Measurements from ENCODE around the gene ELAPOR1. TPM values are rescaled to one million over a fixed set of nuclear protein-coding genes. Genes with fewer than 3 reads are reported as not detected.
A peak's percentile ranks its signal among the peaks of the same experiment; 100 is the strongest.
"Not testable (repeated sequence)": the region's sequence is repeated elsewhere in the genome, so short reads cannot be mapped to it uniquely, and the experiment has no call there.

Gene ELAPOR1
- total RNA-seq, 1 experiment from 2014 or later: 1.2 TPM

DNA sequence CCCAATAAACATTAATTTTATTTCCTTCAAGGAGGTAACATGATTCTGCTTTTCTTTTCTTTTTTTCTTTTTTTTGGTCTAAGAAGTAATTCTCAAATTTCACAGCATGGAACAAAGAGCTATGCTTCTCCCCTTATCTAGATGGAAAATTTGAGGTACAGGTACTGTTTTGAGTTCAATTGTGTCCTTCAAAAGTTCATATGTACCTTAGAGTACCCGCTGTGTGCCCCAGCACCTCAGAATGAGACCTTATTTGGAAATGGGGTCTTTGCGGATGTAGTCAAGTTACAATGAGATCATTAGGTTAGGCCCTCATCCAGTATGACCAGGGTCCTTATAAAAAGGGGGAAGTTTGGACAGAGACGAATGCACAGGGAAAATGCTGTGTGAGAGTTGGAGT, 22.0 kb downstream of the ELAPOR1 start:
- no peaks in the 10 kb centered on the region for H3K4me1 ChIP-seq (replicated peaks)
- DNase-seq (ENCODE audit: low read depth in 1 of 2, low spot score in 2 of 2): no peak
- no peaks in the 10 kb centered on the region for H3K9me3 ChIP-seq (replicated peaks)
- no peak overlapping the region for H3K27ac ChIP-seq
- H3K27me3 ChIP-seq (replicated peaks): no peaks in the 10 kb centered on the region
- no peaks in the 10 kb centered on the region for H3K36me3 ChIP-seq
- H3K4me3 ChIP-seq: no peak overlapping the region

DNA sequence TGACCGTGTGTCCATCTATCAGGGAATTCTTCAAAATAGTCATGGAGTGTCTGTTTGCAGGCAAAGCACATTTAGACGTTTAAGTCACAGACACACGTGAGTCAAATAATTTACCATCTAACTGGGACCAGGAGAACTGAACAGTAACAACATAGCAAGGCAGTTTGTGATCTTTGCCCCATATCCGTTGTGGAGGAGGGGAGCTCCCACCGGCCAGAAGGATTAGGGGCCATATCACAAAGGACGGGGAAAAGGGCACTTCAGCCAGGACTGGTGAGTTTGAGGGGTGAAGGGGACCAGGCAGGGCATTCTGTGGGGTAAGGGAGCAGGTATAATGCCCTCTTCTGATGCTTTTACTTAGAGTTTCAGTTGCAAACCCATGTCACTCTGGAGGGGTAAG, 22.9 kb downstream of the ELAPOR1 start:
- Histone ChIP-seq H3K27me3 (replicated peaks) (no peaks in the 10 kb centered on the region), H3K4me1 (replicated peaks) (no peaks in the 10 kb centered on the region), H3K9me3 (replicated peaks) (no peaks in the 10 kb centered on the region), H3K27ac (no peak overlapping the region), H3K36me3 (no peaks in the 10 kb centered on the region), H3K4me3 (no peak overlapping the region)
- no peak for DNase-seq (ENCODE audit: low read depth in 1 of 2, low spot score in 2 of 2)

- Histone ChIP-seq H3K36me3 (no peaks in the 10 kb centered on the region), H3K9me3 (replicated peaks) (no peaks in the 10 kb centered on the region), H3K27me3 (replicated peaks) (no peaks in the 10 kb centered on the region), H3K27ac (no peak overlapping the region), H3K4me1 (replicated peaks) (no peaks in the 10 kb centered on the region), H3K4me3 (no peak overlapping the region)
- no peak for DNase-seq (ENCODE audit: low read depth in 1 of 2, low spot score in 2 of 2)
Observed at GRCh38 chr1:109137958-109138357, 24.0 kb downstream of the ELAPOR1 start.

DNA sequence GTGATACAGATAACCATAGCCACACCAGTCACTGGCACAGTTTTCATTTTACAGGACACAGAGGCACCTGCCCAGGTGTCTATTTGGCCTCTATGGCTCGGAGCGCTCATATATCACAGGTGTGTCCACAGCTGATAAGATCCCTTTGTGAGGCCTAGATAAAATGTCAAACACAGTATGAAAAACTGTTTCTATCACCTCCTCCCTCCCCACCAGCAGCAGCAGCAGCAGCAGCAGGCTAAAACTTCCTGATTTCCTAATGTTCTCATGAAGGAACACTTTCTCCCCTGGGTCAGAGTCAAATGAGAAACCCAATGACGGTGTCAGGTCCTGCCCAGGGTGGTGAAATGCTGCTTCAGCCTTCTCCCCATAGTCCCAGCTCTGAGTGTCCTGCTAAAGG, 24.4 kb downstream of the ELAPOR1 start:
- H3K9me3 ChIP-seq (replicated peaks): no peaks in the 10 kb centered on the region
- 0 out of 2 replicates have a peak, but pooled peaks cover 3% of the 10 kb centered on the region for H3K27me3 ChIP-seq (replicated peaks)
- H3K4me1 ChIP-seq (replicated peaks): no peaks in the 10 kb centered on the region
- H3K4me3 ChIP-seq: no peak overlapping the region
- no peak for DNase-seq (ENCODE audit: low read depth in 1 of 2, low spot score in 2 of 2)
- H3K36me3 ChIP-seq: no peaks in the 10 kb centered on the region
- H3K27ac ChIP-seq: no peak overlapping the region

DNA sequence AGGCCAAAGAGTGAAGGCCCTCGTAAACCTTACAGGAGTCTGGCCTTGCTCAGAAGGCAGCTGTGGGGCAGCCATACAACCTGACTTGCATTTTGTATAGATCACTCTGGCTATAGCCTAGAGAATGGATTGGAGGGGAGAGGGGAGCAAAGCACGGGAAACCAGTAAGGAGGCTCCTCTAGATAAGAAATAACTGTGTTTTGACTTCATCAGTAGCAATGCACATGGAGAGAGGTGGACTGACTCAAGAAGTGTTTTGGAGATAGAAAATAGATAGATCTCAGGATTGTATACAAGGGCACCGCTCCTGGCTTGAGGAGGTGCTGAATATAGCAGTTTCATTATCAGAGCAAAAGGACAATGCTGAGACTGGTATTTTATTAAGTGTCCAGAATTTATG, 26.5 kb downstream of the ELAPOR1 start:
- Histone ChIP-seq H3K27ac (no peak overlapping the region), H3K4me1 (replicated peaks) (no peaks in the 10 kb centered on the region), H3K9me3 (replicated peaks) (no peaks in the 10 kb centered on the region), H3K27me3 (replicated peaks) (0 out of 2 replicates have a peak, but pooled peaks cover 3% of the 10 kb centered on the region), H3K4me3 (no peak overlapping the region), H3K36me3 (no peaks in the 10 kb centered on the region)
- no peak for DNase-seq (ENCODE audit: low read depth in 1 of 2, low spot score in 2 of 2)

DNA sequence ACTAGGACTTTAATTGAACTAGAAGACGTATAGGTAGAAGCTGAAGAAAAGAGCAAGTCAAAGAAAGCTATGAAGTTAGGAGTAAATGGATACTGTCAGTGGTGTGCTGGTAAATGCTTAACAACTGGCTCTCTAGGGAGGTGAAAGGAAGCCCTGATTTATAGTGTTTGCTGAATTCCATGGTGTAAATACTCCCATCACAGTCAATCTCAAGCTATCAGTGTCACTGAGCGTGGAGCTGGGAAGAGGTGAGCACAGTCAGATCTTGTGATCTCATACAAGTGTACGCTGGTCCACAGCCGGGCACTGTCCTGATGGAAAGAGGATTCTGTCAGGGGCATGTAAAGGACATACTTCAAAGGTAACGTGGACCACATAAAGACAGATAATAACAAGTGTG, 28.3 kb downstream of the ELAPOR1 start:
- DNase-seq (ENCODE audit: low read depth in 1 of 2, low spot score in 2 of 2): no peak
- H3K4me1 ChIP-seq (replicated peaks): no peaks in the 10 kb centered on the region
- H3K27ac ChIP-seq: no peak overlapping the region
- no peaks in the 10 kb centered on the region for H3K9me3 ChIP-seq (replicated peaks)
- H3K36me3 ChIP-seq: no peaks in the 10 kb centered on the region
- 0 out of 2 replicates have a peak, but pooled peaks cover 3% of the 10 kb centered on the region for H3K27me3 ChIP-seq (replicated peaks)
- no peak overlapping the region for H3K4me3 ChIP-seq

DNA sequence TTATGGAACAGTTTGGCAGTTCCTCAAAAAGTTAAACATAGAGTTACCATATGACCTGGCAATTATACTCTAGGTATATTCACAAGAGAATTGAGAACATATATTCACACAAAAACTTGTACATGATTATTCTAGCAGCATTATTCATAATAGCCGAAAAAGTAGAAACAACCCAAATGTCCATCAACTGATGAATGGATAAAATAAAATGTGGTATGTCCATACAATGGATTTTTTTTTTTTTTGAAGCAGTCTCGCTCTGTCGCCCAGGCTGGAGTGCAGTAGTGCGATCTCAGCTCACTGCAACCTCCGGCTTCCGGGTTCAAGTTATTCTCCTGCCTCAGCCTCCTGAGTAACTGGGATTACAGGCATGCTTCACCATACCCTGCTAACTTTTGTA, 28.8 kb downstream of the ELAPOR1 start:
- H3K9me3 ChIP-seq (replicated peaks); DNase-seq (ENCODE audit: low read depth in 1 of 2, low spot score in 2 of 2): not testable (repeated sequence)

GRCh38 chr1:109148987-109149561, 35.2 kb downstream of the ELAPOR1 start:
- Histone ChIP-seq H3K9me3 (replicated peaks) (no peaks in the 10 kb centered on the region), H3K36me3 (no peaks in the 10 kb centered on the region), H3K4me1 (replicated peaks) (peaks cover 5% of the 10 kb centered on the region), H3K27me3 (replicated peaks) (no peaks in the 10 kb centered on the region), H3K4me3 (no peak overlapping the region), H3K27ac (no peak overlapping the region)
- DNase-seq (ENCODE audit: low read depth in 1 of 2, low spot score in 2 of 2): no peak

More for the DNA sequence above, 28.8 kb downstream of the ELAPOR1 start:
- not testable (repeated sequence) for H3K4me3 ChIP-seq; H3K4me1 ChIP-seq (replicated peaks); H3K27ac ChIP-seq; H3K27me3 ChIP-seq (replicated peaks); H3K36me3 ChIP-seq

DNA sequence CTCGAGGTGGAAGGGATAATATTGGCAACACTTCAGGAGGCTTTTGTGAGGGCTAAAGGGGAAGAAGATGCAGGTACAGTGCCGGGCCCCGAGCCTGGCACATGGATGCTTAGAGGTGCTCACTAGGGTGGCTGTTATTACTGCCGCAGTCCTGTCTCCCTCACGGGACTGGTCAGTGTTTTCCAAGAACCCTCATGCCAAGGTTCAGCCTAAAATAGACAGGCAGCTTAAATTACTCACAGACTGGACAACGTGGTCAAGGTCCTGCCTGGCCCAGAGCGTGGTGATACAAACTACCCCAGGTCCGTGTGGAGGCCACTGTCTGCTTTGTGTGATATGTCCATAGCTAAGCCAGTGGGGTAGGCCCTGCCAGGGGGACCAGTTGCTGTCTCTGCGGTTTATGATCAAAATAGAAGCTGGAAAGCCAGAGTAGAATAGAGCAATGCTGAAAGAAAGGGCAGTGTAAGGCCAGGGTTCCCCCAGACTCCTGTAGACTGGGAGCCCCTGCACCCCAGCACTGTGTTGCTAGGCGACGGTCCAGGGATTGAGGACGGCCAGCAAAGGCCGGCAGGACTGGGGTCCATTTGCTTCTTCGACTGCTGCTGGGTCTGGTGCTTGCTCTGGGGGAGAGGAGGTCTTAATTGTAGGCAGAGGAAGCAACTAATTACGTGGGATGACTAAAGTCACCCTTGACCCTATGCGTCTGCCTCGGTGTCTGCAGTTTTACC, 36.1 kb downstream of the ELAPOR1 start:
- no peak overlapping the region for H3K27ac ChIP-seq
- no peak for DNase-seq (ENCODE audit: low read depth in 1 of 2, low spot score in 2 of 2)
- no peaks in the 10 kb centered on the region for H3K36me3 ChIP-seq
- H3K4me1 ChIP-seq (replicated peaks): peaks cover 5% of the 10 kb centered on the region
- no peaks in the 10 kb centered on the region for H3K27me3 ChIP-seq (replicated peaks)
- no peak overlapping the region for H3K4me3 ChIP-seq
- no peaks in the 10 kb centered on the region for H3K9me3 ChIP-seq (replicated peaks)

- peak; percentile 44 to 55 for DNase-seq (ENCODE audit: low read depth in 1 of 2, low spot score in 2 of 2)
- Histone ChIP-seq H3K9me3 (replicated peaks) (no peaks in the 10 kb centered on the region), H3K27me3 (replicated peaks) (no peaks in the 10 kb centered on the region), H3K36me3 (no peaks in the 10 kb centered on the region), H3K27ac (no peak overlapping the region), H3K4me1 (replicated peaks) (peaks cover 5% of the 10 kb centered on the region), H3K4me3 (no peak overlapping the region)
Observed at GRCh38 chr1:109151146-109151990, 37.5 kb downstream of the ELAPOR1 start.

DNA sequence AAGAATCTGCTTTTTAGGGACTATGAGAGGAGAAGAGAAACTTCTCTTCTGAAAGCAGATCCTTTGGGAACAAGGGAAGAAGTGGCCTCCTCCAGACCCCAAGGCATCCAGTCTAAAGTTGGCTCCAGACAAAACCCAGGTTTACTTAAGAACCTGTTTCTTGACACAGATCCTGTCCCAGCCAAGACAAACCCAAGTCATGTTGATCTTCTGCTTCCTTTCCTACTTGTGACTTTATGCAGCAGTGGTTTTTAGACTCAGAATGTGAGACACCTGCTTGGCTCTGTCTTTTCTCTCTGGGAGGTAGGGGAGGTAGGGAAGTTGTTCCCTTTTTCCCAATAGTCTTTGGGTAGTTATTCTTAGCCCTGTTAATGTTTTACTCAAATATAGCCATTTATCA, 38.3 kb downstream of the ELAPOR1 start:
- no peak overlapping the region for H3K27ac ChIP-seq
- no peak overlapping the region for H3K4me3 ChIP-seq
- H3K36me3 ChIP-seq: no peaks in the 10 kb centered on the region
- H3K9me3 ChIP-seq (replicated peaks): no peaks in the 10 kb centered on the region
- no peaks in the 10 kb centered on the region for H3K27me3 ChIP-seq (replicated peaks)
- peaks cover 5% of the 10 kb centered on the region for H3K4me1 ChIP-seq (replicated peaks)
- DNase-seq (ENCODE audit: low read depth in 1 of 2, low spot score in 2 of 2): no peak

DNA sequence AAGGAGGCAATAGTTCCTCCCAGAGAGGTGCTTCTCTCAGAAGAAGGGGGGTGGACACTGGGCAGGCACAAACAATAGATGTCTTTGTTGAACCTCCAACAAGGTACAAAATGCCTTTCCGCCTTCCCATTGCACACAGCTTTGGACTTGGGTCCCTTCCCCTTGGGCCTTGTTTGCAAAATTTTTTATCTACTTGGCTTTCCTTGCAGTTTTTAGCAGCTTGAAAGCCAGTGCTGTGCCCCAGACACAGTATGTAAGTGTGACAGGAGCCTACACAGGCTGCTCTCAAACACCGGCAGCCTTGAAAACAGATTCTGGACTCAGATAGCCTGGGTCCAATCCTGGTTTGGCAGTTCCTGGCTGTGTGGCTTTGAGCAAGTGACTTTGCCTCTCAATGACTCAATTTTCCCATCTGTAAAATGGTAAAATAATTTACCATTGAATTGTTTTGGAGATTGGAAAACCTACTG, 43.0 kb downstream of the ELAPOR1 start:
- no peaks in the 10 kb centered on the region for H3K9me3 ChIP-seq (replicated peaks)
- H3K4me1 ChIP-seq (replicated peaks): peaks cover 3% of the 10 kb centered on the region; the same call in 1 of the 2 replicates
- H3K27ac ChIP-seq: no peak overlapping the region
- H3K27me3 ChIP-seq (replicated peaks): no peaks in the 10 kb centered on the region
- H3K36me3 ChIP-seq: no peaks in the 10 kb centered on the region
- H3K4me3 ChIP-seq: no peak overlapping the region
- no peak for DNase-seq (ENCODE audit: low read depth in 1 of 2, low spot score in 2 of 2)

DNA sequence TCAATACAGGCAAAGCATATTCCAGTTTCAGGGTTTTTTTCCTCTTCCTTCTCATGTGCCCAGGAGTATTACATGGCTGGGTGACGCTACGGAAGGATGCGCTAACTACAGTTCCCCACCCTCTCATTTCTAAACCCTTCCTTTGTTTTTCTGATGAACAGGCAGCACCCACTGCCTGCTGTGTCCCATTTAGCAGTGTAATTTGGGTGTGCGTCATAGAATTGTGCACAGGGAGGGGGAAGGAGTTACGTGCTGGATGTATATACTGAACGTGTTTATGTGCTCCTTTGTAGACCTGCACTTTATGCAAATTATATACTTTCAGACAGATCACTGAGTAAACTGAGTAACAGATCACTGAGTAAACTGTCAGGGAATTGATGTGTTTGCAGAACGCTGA, 44.5 kb downstream of the ELAPOR1 start:
- Histone ChIP-seq H3K36me3 (no peaks in the 10 kb centered on the region), H3K27me3 (replicated peaks) (no peaks in the 10 kb centered on the region), H3K4me1 (replicated peaks) (peaks cover 5% of the 10 kb centered on the region; the same call in 1 of the 2 replicates), H3K9me3 (replicated peaks) (no peaks in the 10 kb centered on the region), H3K4me3 (no peak overlapping the region), H3K27ac (no peak overlapping the region)
- DNase-seq (ENCODE audit: low read depth in 1 of 2, low spot score in 2 of 2): no peak

- no peaks in the 10 kb centered on the region for H3K9me3 ChIP-seq (replicated peaks)
- no peak overlapping the region for H3K27ac ChIP-seq
- no peaks in the 10 kb centered on the region for H3K27me3 ChIP-seq (replicated peaks)
- H3K4me1 ChIP-seq (replicated peaks): peaks cover 5% of the 10 kb centered on the region; the same call in 1 of the 2 replicates
- no peak for DNase-seq (ENCODE audit: low read depth in 1 of 2, low spot score in 2 of 2)
- no peaks in the 10 kb centered on the region for H3K36me3 ChIP-seq
- no peak overlapping the region for H3K4me3 ChIP-seq
Observed at GRCh38 chr1:109159326-109159725, 45.4 kb downstream of the ELAPOR1 start.

All from SJSA1 (cell line).